ENCODE results near the gene FAM163A.

GRCh38 chr1:179781962-179782361 is 38.9 kb downstream of the FAM163A start:
- no peak for TF ChIP-seq CTCF (conservative IDR thresholded peaks at IDR 0.05)
- TF ChIP-seq ZFX (IDR thresholded peaks at IDR 0.05): no peak
